Endothelial cell of umbilical vein (primary cell): ENCODE results near the gene ZBED5. TPM values are rescaled to one million over a fixed set of nuclear protein-coding genes. Genes with fewer than 3 reads are reported as not detected.

Source experiments
- BruUV-seq: library from RNA; stranded (reverse); fragments of 400-500 nt; replicated peaks from 2 replicates; lab custom pipeline; 2021; lab: Mats Ljungman, UMichigan
- CTCF ChIA-PET: fragments of 300-600, 350-600 bp; sonication (Branson Sonifier 250); formaldehyde crosslinking; loops from one replicate; lab custom pipeline; 2021; ENCODE audit warnings: antibody characterized with exemption, inconsistent platforms; lab: Charles Lee
- POLR2A ChIA-PET: fragments of 300-600, 350-600 bp; sonication (Branson Sonifier 250); formaldehyde crosslinking; loops from one replicate; lab custom pipeline; 2021; ENCODE audit warnings: antibody characterized with exemption, inconsistent platforms; lab: Charles Lee
- DNase-seq: peaks from one replicate; pipeline ENCODE4 v3.0.0-alpha.2; 2011; ENCODE audit warnings: low read depth, low spot score
- FAIRE-seq: peaks from 2 replicates; lab custom pipeline; 2011; peaks lifted over from hg19 to GRCh38; lab: Jason Lieb, UNC
- H2AFZ ChIP-seq: 2 replicates; pipeline ENCODE4 v1.6.0; 2012; ENCODE audit warnings: low read depth, low read length, control low read depth, inconsistent platforms
- H3K27ac ChIP-seq: 2 replicates; pipeline ENCODE4 v1.5.1; 2011; ENCODE audit warnings: low read depth, mild to moderate bottlenecking, control low read depth, low read length, moderate library complexity; ENCODE audit not compliant: insufficient read depth
- H3K27me3 ChIP-seq, 2 experiments: 2 replicates each; pipeline versions ENCODE4 v1.6.0 to v1.6.1; 2011; ENCODE audit warnings: low read length in 2 of 2, mixed read lengths in 1 of 2; ENCODE audit not compliant: control insufficient read depth in 2 of 2, insufficient read depth in 2 of 2
- H3K36me3 ChIP-seq, 2 experiments: 2 replicates in 1 of 2; 3 replicates in 1 of 2; pipeline ENCODE4 v1.5.1; 2011; ENCODE audit warnings: low read length in 2 of 2, mild to moderate bottlenecking in 1 of 2, moderate library complexity in 1 of 2; ENCODE audit not compliant: control insufficient read depth in 2 of 2, insufficient read depth in 2 of 2; ENCODE audit errors: extremely low read depth in 1 of 2
- H3K4me1 ChIP-seq: 3 replicates; pipeline ENCODE4 v1.5.1; 2011; ENCODE audit warnings: mild to moderate bottlenecking, low read length; ENCODE audit not compliant: control insufficient read depth, insufficient read depth; ENCODE audit errors: extremely low read depth
- H3K4me2 ChIP-seq: 2 replicates; pipeline ENCODE4 v1.6.1; 2011; ENCODE audit warnings: low read length, control low read depth, mixed read lengths; ENCODE audit not compliant: insufficient read depth
- H3K4me3 ChIP-seq, 3 experiments: fragments of 200-600 bp in 1 of 3; sonication (generic), shearing (Covaris generic) in 1 of 3; replicated peaks in 1 of 3; 2 replicates each; pipeline ENCODE4 v1.5.1; 2011 to 2016; ENCODE audit warnings: control low read depth in 3 of 3, low read length in 3 of 3, mild to moderate bottlenecking in 2 of 3, inconsistent platforms in 1 of 3, low read depth in 1 of 3, moderate library complexity in 1 of 3; ENCODE audit not compliant: insufficient read depth in 1 of 3
- H3K79me2 ChIP-seq: 2 replicates; pipeline ENCODE4 v1.6.0; 2012; ENCODE audit warnings: low read length, inconsistent platforms; ENCODE audit not compliant: control insufficient read depth, insufficient read depth
- H3K9ac ChIP-seq: replicated peaks from 2 replicates; pipeline ENCODE3; 2011; ENCODE audit warnings: low read length, control low read depth; ENCODE audit not compliant: insufficient read depth; ENCODE audit errors: extremely low read depth
- H3K9me1 ChIP-seq: replicated peaks from 3 replicates; pipeline ENCODE4 v1.6.0; 2011; ENCODE audit warnings: mild to moderate bottlenecking, low read length; ENCODE audit not compliant: control insufficient read depth, insufficient read depth; ENCODE audit errors: extremely low read depth
- H3K9me3 ChIP-seq: replicated peaks from 2 replicates; pipeline ENCODE4 v1.5.1; 2012; ENCODE audit warnings: low read length, inconsistent platforms; ENCODE audit not compliant: control insufficient read depth, insufficient read depth
- H4K20me1 ChIP-seq: replicated peaks from 2 replicates; pipeline ENCODE3; 2011; ENCODE audit warnings: mild to moderate bottlenecking, low read length; ENCODE audit not compliant: control insufficient read depth, insufficient read depth; ENCODE audit errors: extremely low read depth
- CTCF ChIP-seq, 2 donors: IDR thresholded peaks; 1 replicate in 1 of 2; 2 replicates in 1 of 2; pipeline ENCODE4 v1.5.1; 2011; ENCODE audit warnings: low read length in 2 of 2, mild to moderate bottlenecking in 2 of 2, moderate library complexity in 2 of 2, control low read depth in 1 of 2, inconsistent platforms in 1 of 2, low read depth in 1 of 2; ENCODE audit not compliant: insufficient read depth in 1 of 2; ENCODE audit errors: extremely low read depth in 1 of 2
- EZH2 ChIP-seq: IDR thresholded peaks from 2 replicates; pipeline ENCODE4 v1.6.1; 2012; ENCODE audit warnings: borderline replicate concordance, low read depth, mild to moderate bottlenecking, moderate library complexity, low read length, inconsistent platforms; ENCODE audit not compliant: severe bottlenecking
- FOS ChIP-seq: IDR thresholded peaks from 2 replicates; pipeline ENCODE4 v1.6.1; 2011; ENCODE audit warnings: mild to moderate bottlenecking, low read length, moderate library complexity, borderline replicate concordance; ENCODE audit not compliant: insufficient read depth
- GATA2 ChIP-seq: IDR thresholded peaks from 2 replicates; pipeline ENCODE4 v1.7.0; 2011; ENCODE audit warnings: low read depth, mild to moderate bottlenecking, moderate library complexity, mixed read lengths, low read length; ENCODE audit not compliant: insufficient read length, insufficient read depth
- JUN ChIP-seq: IDR thresholded peaks from 2 replicates; pipeline ENCODE4 v1.6.1; 2011; ENCODE audit warnings: borderline replicate concordance, low read depth; ENCODE audit not compliant: insufficient read length, insufficient read depth
- MAX ChIP-seq: IDR thresholded peaks from 2 replicates; pipeline ENCODE4 v1.6.1; 2011; ENCODE audit not compliant: insufficient read depth, insufficient read length
- MYC ChIP-seq: IDR thresholded peaks from one replicate; pipeline ENCODE4 v1.6.1; 2011; ENCODE audit warnings: mild to moderate bottlenecking, low read depth, low read length
- POLR2A ChIP-seq: IDR thresholded peaks from 2 replicates; pipeline ENCODE4 v1.6.1; 2012; ENCODE audit warnings: low read depth, mild to moderate bottlenecking, control low read depth, low read length
- POLR2AphosphoS5 ChIP-seq: IDR thresholded peaks from 2 replicates; pipeline ENCODE4 v1.6.1; 2012; ENCODE audit warnings: low read depth, mild to moderate bottlenecking, control low read depth, low read length, moderate library complexity; ENCODE audit not compliant: insufficient read depth
- dilution Hi-C: fragments of 300-500 bp; cut with MboI; formaldehyde crosslinking; loops from one replicate; pipeline ENCODE4 v1.15.0; 2019; ENCODE audit warnings: low sequenced_read_pairs; ENCODE audit not compliant: extremely low pct_ligation_motif_present
- intact Hi-C: fragments of 100-400 bp; cut with micrococcal nuclease; formaldehyde crosslinking; loops from one replicate; pipeline ENCODE4 v1.10.0; 2022
- polyA plus RNA-seq, 4 experiments: library from polyadenylated mRNA; depleted of rRNA in 3 of 4; stranded (reverse) in 3 of 4; unstranded in 1 of 4; fragments of >200 nt; gene quantifications; 2 replicates each; pipeline versions ENCODE4 v1.2.1 to v1.2.3, GENCODE V29; 2011 to 2012; ENCODE audit warnings: missing spikeins in 1 of 4
- total RNA-seq: library from RNA; stranded (reverse); gene quantifications from 2 replicates; pipeline ENCODE4 v1.2.3, GENCODE V29; 2021

The ZBED5 gene
- total and polyA plus RNA-seq, 2 donors (not counting 3 experiments of a cell fraction or from before 2014, with no cell fraction given): 41.2 to 59.4 TPM

- ChIA-PET POLR2A (no interaction called here), CTCF (no interaction called here)
- TF ChIP-seq EZH2: no peak
- TF ChIP-seq POLR2A: no peak
- no peak for TF ChIP-seq JUN
- Histone ChIP-seq H3K79me2 (no peaks in the 10 kb centered on the region), H4K20me1 (no peaks in the 10 kb centered on the region), H3K36me3 (no peaks in the 10 kb centered on the region), H2AFZ (no peak overlapping the region), H3K27ac (no peak overlapping the region), H3K9ac (no peak overlapping the region), H3K4me2 (no peak overlapping the region), H3K27me3 (no peaks in the 10 kb centered on the region), H3K4me3 (no peak overlapping the region), H3K4me1 (no peaks in the 10 kb centered on the region), H3K9me3 (no peaks in the 10 kb centered on the region), H3K9me1 (no peaks in the 10 kb centered on the region)
- dilution Hi-C loops: no loop called here
- BruUV-seq: no TSS peak
- FAIRE-seq (no peak), DNase-seq (no peak)
- intact Hi-C loops: no loop called here
Observed at GRCh38 chr11:10818594-10818993, 39.3 kb downstream of the ZBED5 start.

- dilution Hi-C loops: no loop called here
- no TSS peak for BruUV-seq
- no peak for TF ChIP-seq MYC
- TF ChIP-seq JUN: no peak
- no peak for TF ChIP-seq EZH2
- no peak for TF ChIP-seq MAX
- no peak for TF ChIP-seq POLR2AphosphoS5
- no peak for TF ChIP-seq POLR2A
- TF ChIP-seq FOS: no peak
- TF ChIP-seq GATA2: no peak
- TF ChIP-seq CTCF (IDR thresholded peaks at IDR 0.05; ENCODE audit: extremely low read depth in 1 of 2, insufficient read depth in 1 of 2, low read depth in 1 of 2, low read length in 2 of 2): no peak
Observed at GRCh38 chr11:10813945-10814344, 43.9 kb downstream of the ZBED5 start.

More at GRCh38 chr11:10813945-10814344, 43.9 kb downstream of the ZBED5 start:
- H3K4me3 ChIP-seq: no peak overlapping the region
- no peaks in the 10 kb centered on the region for H4K20me1 ChIP-seq
- POLR2A ChIA-PET: no interaction called here
- CTCF ChIA-PET: no interaction called here
- H2AFZ ChIP-seq: no peak overlapping the region
- peaks cover 8% of the 10 kb centered on the region for H3K4me1 ChIP-seq
- no peak overlapping the region for H3K9ac ChIP-seq
- FAIRE-seq (no peak), DNase-seq (no peak)
- no peaks in the 10 kb centered on the region for H3K79me2 ChIP-seq
- intact Hi-C loops: no loop called here
- H3K27me3 ChIP-seq: no peaks in the 10 kb centered on the region
- H3K9me1 ChIP-seq: no peaks in the 10 kb centered on the region
- H3K9me3 ChIP-seq: no peaks in the 10 kb centered on the region
- no peak overlapping the region for H3K4me2 ChIP-seq
- no peak overlapping the region for H3K27ac ChIP-seq
- H3K36me3 ChIP-seq: no peaks in the 10 kb centered on the region
